ENCODE results near the gene SPPL3. TPM values are rescaled to one million over a fixed set of nuclear protein-coding genes. Genes with fewer than 3 reads are reported as not detected.
"Not testable (repeated sequence)": the region's sequence is repeated elsewhere in the genome, so short reads cannot be mapped to it uniquely, and the experiment has no call there.

Gene SPPL3
- polyA plus RNA-seq (2013, experiment 1 of 2; ENCODE audit: insufficient read length) = 46.1 TPM
- 50.4 TPM for polyA plus RNA-seq (2013, experiment 2 of 2; ENCODE audit: insufficient read length)

GRCh38 chr12:120904197-120904773 lies at the start of gene SPPL3:
SPPL3 (minus strand) TSS chr12:120904358; CDS start chr12:120903867, 491 bp downstream.
- peak; percentile 88 for DNase-seq

- no peak for DNase-seq
Measured at GRCh38 chr12:120950807-120951206, 46.6 kb upstream of the SPPL3 start.

- DNase-seq = not testable (repeated sequence)
Measured at GRCh38 chr12:120950260-120950799, 46.2 kb upstream of the SPPL3 start.

- DNase-seq = not testable (repeated sequence)
Measured at GRCh38 chr12:120945516-120945915, 41.4 kb upstream of the SPPL3 start.

GRCh38 chr12:120944645-120945217 lies 40.6 kb upstream of the SPPL3 start:
- DNase-seq = peak; percentile 20

GRCh38 chr12:120943482-120943881 lies 39.3 kb upstream of the SPPL3 start:
- DNase-seq = no peak

GRCh38 chr12:120941846-120942405 lies 37.8 kb upstream of the SPPL3 start:
- no peak for DNase-seq

- DNase-seq = no peak
Measured at GRCh38 chr12:120941412-120941811, 37.3 kb upstream of the SPPL3 start.

GRCh38 chr12:120940799-120941198 lies 36.6 kb upstream of the SPPL3 start:
- peak; percentile 30 for DNase-seq

GRCh38 chr12:120940006-120940405 lies 35.8 kb upstream of the SPPL3 start:
- DNase-seq = no peak

- no peak for DNase-seq
Measured at GRCh38 chr12:120939523-120939922, 35.4 kb upstream of the SPPL3 start.

- no peak for DNase-seq
Measured at GRCh38 chr12:120938496-120938895, 34.3 kb upstream of the SPPL3 start.

- DNase-seq = no peak
Measured at GRCh38 chr12:120936197-120936596, 32.0 kb upstream of the SPPL3 start.

GRCh38 chr12:120933786-120934185 lies 29.6 kb upstream of the SPPL3 start:
- no peak for DNase-seq

GRCh38 chr12:120932956-120933526 lies 28.9 kb upstream of the SPPL3 start:
- DNase-seq = no peak

- no peak for DNase-seq
Measured at GRCh38 chr12:120932058-120932457, 27.9 kb upstream of the SPPL3 start.

GRCh38 chr12:120930032-120930431 lies 25.9 kb upstream of the SPPL3 start:
- DNase-seq = no peak

GRCh38 chr12:120928864-120929652 lies 24.9 kb upstream of the SPPL3 start:
- DNase-seq = no peak

- no peak for DNase-seq
Measured at GRCh38 chr12:120925740-120926563, 21.8 kb upstream of the SPPL3 start.

GRCh38 chr12:120922279-120922678 lies 18.1 kb upstream of the SPPL3 start:
- DNase-seq = no peak

GRCh38 chr12:120921637-120922036 lies 17.5 kb upstream of the SPPL3 start:
- DNase-seq = no peak

- no peak for DNase-seq
Measured at GRCh38 chr12:120920178-120920577, 16.0 kb upstream of the SPPL3 start.
